Neuronal stem cell (in vitro differentiated cells): Measurements from ENCODE around the gene HNRNPA2B1.

Experiments
- DNase-seq: peaks from one replicate; pipeline ENCODE4 v3.0.0-alpha.2; 2013; ENCODE audit warnings: low spot score
- H2AFZ ChIP-seq: one replicate; pipeline ENCODE4 v1.6.1; 2013; ENCODE audit warnings: mild to moderate bottlenecking, low read length, inconsistent platforms
- H2AK5ac ChIP-seq: 2 replicates; pipeline ENCODE4 v1.6.1; 2013; ENCODE audit warnings: low read depth, mild to moderate bottlenecking, inconsistent platforms, low read length, moderate library complexity, mixed read lengths
- H2BK120ac ChIP-seq: 2 replicates; pipeline ENCODE4 v1.6.1; 2013; ENCODE audit warnings: low read depth, mild to moderate bottlenecking, inconsistent platforms, low read length, moderate library complexity, mixed read lengths
- H2BK12ac ChIP-seq: one replicate; pipeline ENCODE4 v1.6.1; 2013; ENCODE audit warnings: low read length, inconsistent platforms
- H2BK15ac ChIP-seq: 2 replicates; pipeline ENCODE4 v1.6.1; 2013; ENCODE audit warnings: mild to moderate bottlenecking, low read length, inconsistent platforms, mixed read lengths
- H2BK5ac ChIP-seq: one replicate; pipeline ENCODE4 v1.6.1; 2013; ENCODE audit warnings: inconsistent platforms, mild to moderate bottlenecking, low read length, moderate library complexity
- H3K14ac ChIP-seq: one replicate; pipeline ENCODE4 v1.6.1; 2013; ENCODE audit warnings: low read length, inconsistent platforms
- H3K18ac ChIP-seq: 2 replicates; pipeline ENCODE4 v1.6.1; 2013; ENCODE audit warnings: low read length, inconsistent platforms
- H3K23ac ChIP-seq: 2 replicates; pipeline ENCODE4 v1.6.1; 2013; ENCODE audit warnings: low read depth, mild to moderate bottlenecking, mixed read lengths, low read length, inconsistent platforms; ENCODE audit not compliant: poor library complexity
- H3K27ac ChIP-seq: replicated peaks from 3 replicates; pipeline ENCODE4 v1.5.1; 2013; ENCODE audit warnings: low read length, inconsistent platforms
- H3K27me3 ChIP-seq, 3 experiments: 2 replicates each; pipeline ENCODE4 v1.6.1; 2013; ENCODE audit warnings: low read length in 3 of 3, mild to moderate bottlenecking in 2 of 3, inconsistent platforms in 1 of 3, low read depth in 1 of 3, mixed read lengths in 1 of 3, moderate library complexity in 1 of 3; ENCODE audit not compliant: control insufficient read depth in 3 of 3, insufficient read depth in 3 of 3
- H3K36me3 ChIP-seq, 2 donors: replicated peaks in 1 of 2; 2 replicates each; pipeline ENCODE4 v1.6.1; 2013; ENCODE audit warnings: low read length in 2 of 2; ENCODE audit not compliant: control insufficient read depth in 2 of 2, insufficient read depth in 2 of 2
- H3K4ac ChIP-seq: 2 replicates; pipeline ENCODE4 v1.6.1; 2013; ENCODE audit warnings: inconsistent platforms, mild to moderate bottlenecking, low read length, moderate library complexity
- H3K4me1 ChIP-seq, 2 donors: 1 replicate in 1 of 2; 2 replicates in 1 of 2; pipeline ENCODE4 v1.6.1; 2013; ENCODE audit warnings: low read length in 2 of 2, low read depth in 1 of 2; ENCODE audit not compliant: control insufficient read depth in 2 of 2, insufficient read depth in 1 of 2
- H3K4me2 ChIP-seq: one replicate; pipeline ENCODE4 v1.6.1; 2013; ENCODE audit warnings: mild to moderate bottlenecking, low read length, inconsistent platforms; ENCODE audit not compliant: insufficient read depth, poor library complexity, severe bottlenecking
- H3K4me3 ChIP-seq, 2 donors: 2 replicates each; pipeline ENCODE4 v1.5.1; 2013; ENCODE audit warnings: low read length in 2 of 2, mild to moderate bottlenecking in 2 of 2, inconsistent platforms in 1 of 2, moderate library complexity in 1 of 2
- H3K79me1 ChIP-seq: one replicate; pipeline ENCODE4 v1.6.1; 2013; ENCODE audit warnings: low read depth, mild to moderate bottlenecking, inconsistent platforms, low read length, moderate library complexity
- H3K9ac ChIP-seq: one replicate; pipeline ENCODE4 v1.6.1; 2013; ENCODE audit warnings: mild to moderate bottlenecking, low read depth, low read length, inconsistent platforms; ENCODE audit not compliant: poor library complexity
- H3K9me3 ChIP-seq, 2 donors: replicated peaks in 1 of 2; 2 replicates each; pipeline versions ENCODE3 to v1.6.1; 2013; ENCODE audit warnings: low read length in 2 of 2, mild to moderate bottlenecking in 2 of 2, inconsistent platforms in 1 of 2, low read depth in 1 of 2, mixed read lengths in 1 of 2, moderate library complexity in 1 of 2; ENCODE audit not compliant: control insufficient read depth in 2 of 2, insufficient read depth in 1 of 2
- H4K8ac ChIP-seq: one replicate; pipeline ENCODE4 v1.6.1; 2013; ENCODE audit warnings: low read depth, mild to moderate bottlenecking, inconsistent platforms, low read length, moderate library complexity
- H4K91ac ChIP-seq: one replicate; pipeline ENCODE4 v1.6.1; 2013; ENCODE audit warnings: low read length, low read depth, mild to moderate bottlenecking, inconsistent platforms; ENCODE audit not compliant: poor library complexity
- WGBS, 2 donors: extraction: QIAGEN DNeasy Blood & Tissue Kit; methylation state at CpG; one replicate each; pipeline ENCODE4 v1.1.7; 2013; ENCODE audit warnings: missing lambda C conversion rate in 2 of 2, mixed read lengths in 1 of 2; ENCODE audit not compliant: insufficient read length in 2 of 2, insufficient replicate concordance in 1 of 2; ENCODE audit errors: extremely low coverage in 2 of 2; 5-methylcytosine and 5-hydroxymethylcytosine counted together

HNRNPA2B1 gene

DNA sequence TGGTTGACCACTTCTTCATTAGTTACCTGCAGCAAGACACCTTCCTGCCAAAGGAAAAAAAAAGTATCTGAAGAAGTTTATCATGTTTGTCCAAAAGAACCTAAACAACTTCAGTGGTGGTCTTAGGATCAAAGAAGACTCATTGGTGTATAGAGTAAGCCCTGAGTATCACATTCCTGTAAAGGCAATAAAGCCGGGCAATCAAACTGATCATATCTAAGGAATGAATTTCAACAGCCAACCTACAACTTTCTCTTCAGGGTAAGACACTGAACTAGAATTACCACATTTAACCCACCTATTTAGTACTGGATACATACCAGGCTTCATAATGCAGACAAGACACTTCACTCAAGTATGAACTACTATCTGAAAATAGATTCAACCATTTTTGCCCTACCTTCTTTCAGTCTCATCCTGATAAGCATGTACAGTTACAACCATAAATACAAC, 10.1 kb downstream of the HNRNPA2B1 start:
- no peak overlapping the region for H3K23ac ChIP-seq
- no peak for DNase-seq
- H3K36me3 ChIP-seq = peaks cover 27 to 88% of the 10 kb centered on the region in 2 donors
- peaks cover 3% of the 10 kb centered on the region for H3K79me1 ChIP-seq
- no peak overlapping the region for H2BK5ac ChIP-seq
- H2BK120ac ChIP-seq = no peak overlapping the region
- no peak overlapping the region for H3K14ac ChIP-seq
- no peak overlapping the region for H3K18ac ChIP-seq
- H2BK12ac ChIP-seq = no peak overlapping the region
- no peak overlapping the region for H4K91ac ChIP-seq
- H4K8ac ChIP-seq = no peak overlapping the region
- H3K27ac ChIP-seq = no peak overlapping the region
- no peaks in the 10 kb centered on the region for H3K9me3 ChIP-seq
- WGBS, 2 donors = no CpG with 5 or more reads among the region's 1 CpG
- H3K4me2 ChIP-seq = no peak overlapping the region
- H3K4me1 ChIP-seq = peaks cover 3% of the 10 kb centered on the region in 2 donors
- no peak overlapping the region for H3K9ac ChIP-seq
- H3K27me3 ChIP-seq = no peaks in the 10 kb centered on the region
- no peak overlapping the region for H2AK5ac ChIP-seq
- H3K4me3 ChIP-seq = no peak overlapping the region
- H2AFZ ChIP-seq = no peak overlapping the region
- H2BK15ac ChIP-seq = no peak overlapping the region
- H3K4ac ChIP-seq = no peak overlapping the region

DNA sequence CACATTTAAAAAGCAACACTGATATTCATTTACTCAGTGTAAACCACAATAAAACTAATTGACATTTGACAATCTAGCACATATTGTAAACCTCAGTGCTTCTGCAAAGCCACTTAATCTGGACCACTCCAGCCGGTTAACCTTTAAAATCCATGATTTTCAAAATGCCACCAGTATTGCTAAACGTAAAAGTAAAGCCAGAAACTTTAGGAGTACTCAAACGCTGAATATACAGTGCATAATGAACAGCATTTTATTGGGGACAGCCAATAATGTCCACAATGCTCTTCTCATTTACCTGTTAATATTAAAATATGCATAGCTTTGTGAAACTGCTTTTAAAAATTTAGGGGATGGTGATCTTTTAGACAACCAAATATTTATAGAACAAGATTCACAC, 10.8 kb downstream of the HNRNPA2B1 start:
- Histone ChIP-seq H2BK120ac (no peak overlapping the region), H3K27ac (no peak overlapping the region)
- WGBS, 2 donors = no CpG with 5 or more reads among the region's 3 CpGs

DNA sequence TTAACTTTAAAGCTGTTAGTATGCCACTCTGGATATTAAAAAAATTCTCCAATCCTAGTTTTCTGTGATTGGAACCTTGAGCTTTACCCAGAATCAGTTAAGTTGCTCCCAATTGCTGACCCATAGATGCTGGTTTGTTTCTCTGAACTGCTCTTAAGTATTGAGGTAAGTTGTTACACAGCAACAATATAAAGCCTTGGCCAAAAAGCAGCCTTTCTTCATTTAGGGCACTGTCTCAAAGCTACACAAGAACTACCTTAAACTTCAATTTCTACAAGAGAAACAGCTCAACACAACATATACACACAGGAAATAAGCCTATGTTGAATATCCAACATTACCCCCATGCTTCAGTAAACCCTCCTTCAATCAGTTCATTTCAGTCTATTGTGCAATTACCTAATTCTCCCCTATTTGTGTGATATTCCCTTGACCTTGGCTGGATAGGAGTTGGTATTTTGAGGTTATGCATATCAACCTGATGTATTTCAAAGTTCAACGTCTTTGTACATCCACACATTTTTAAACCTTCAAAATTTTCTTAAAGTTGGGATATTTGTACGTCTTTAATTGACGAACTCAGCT, 11.5 kb downstream of the HNRNPA2B1 start:
- H3K14ac ChIP-seq = no peak overlapping the region
- no peak overlapping the region for H3K18ac ChIP-seq
- no peak overlapping the region for H3K4ac ChIP-seq
- H2BK15ac ChIP-seq = no peak overlapping the region
- H3K79me1 ChIP-seq = no peaks in the 10 kb centered on the region
- H3K23ac ChIP-seq = no peak overlapping the region
- H3K27me3 ChIP-seq = no peaks in the 10 kb centered on the region
- H3K27ac ChIP-seq = no peak overlapping the region
- no CpG with 5 or more reads among the region's 3 CpGs for WGBS, 2 donors
- no peak overlapping the region for H2BK120ac ChIP-seq
- no peak overlapping the region for H3K4me3 ChIP-seq
- no peak overlapping the region for H3K4me2 ChIP-seq
- no peak overlapping the region for H4K91ac ChIP-seq
- no peaks in the 10 kb centered on the region for H3K9me3 ChIP-seq
- H3K36me3 ChIP-seq = peaks cover 20 to 74% of the 10 kb centered on the region in 2 donors
- no peak overlapping the region for H2AFZ ChIP-seq
- no peak overlapping the region for H4K8ac ChIP-seq
- no peak overlapping the region for H2BK5ac ChIP-seq
- no peak overlapping the region for H2BK12ac ChIP-seq
- DNase-seq = no peak
- no peaks in the 10 kb centered on the region for H3K4me1 ChIP-seq
- H2AK5ac ChIP-seq = no peak overlapping the region
- no peak overlapping the region for H3K9ac ChIP-seq

More for the DNA sequence above, 10.8 kb downstream of the HNRNPA2B1 start:
- no peak overlapping the region for H2BK12ac ChIP-seq
- H3K36me3 ChIP-seq = peaks cover 25 to 80% of the 10 kb centered on the region in 2 donors
- no peak overlapping the region for H3K4me3 ChIP-seq
- H3K4me2 ChIP-seq = no peak overlapping the region
- no peak overlapping the region for H4K91ac ChIP-seq
- no peak overlapping the region for H2AFZ ChIP-seq
- no peak overlapping the region for H3K4ac ChIP-seq
- no peaks in the 10 kb centered on the region for H3K27me3 ChIP-seq
- H4K8ac ChIP-seq = no peak overlapping the region
- no peak for DNase-seq
- H3K9me3 ChIP-seq = no peaks in the 10 kb centered on the region
- no peak overlapping the region for H2BK5ac ChIP-seq
- H3K14ac ChIP-seq = no peak overlapping the region
- H2AK5ac ChIP-seq = no peak overlapping the region
- peaks cover 0 to 2% of the 10 kb centered on the region in 2 donors for H3K4me1 ChIP-seq
- H3K9ac ChIP-seq = no peak overlapping the region
- peaks cover 3% of the 10 kb centered on the region for H3K79me1 ChIP-seq
- H3K23ac ChIP-seq = no peak overlapping the region
- H3K18ac ChIP-seq = no peak overlapping the region
- no peak overlapping the region for H2BK15ac ChIP-seq

DNA sequence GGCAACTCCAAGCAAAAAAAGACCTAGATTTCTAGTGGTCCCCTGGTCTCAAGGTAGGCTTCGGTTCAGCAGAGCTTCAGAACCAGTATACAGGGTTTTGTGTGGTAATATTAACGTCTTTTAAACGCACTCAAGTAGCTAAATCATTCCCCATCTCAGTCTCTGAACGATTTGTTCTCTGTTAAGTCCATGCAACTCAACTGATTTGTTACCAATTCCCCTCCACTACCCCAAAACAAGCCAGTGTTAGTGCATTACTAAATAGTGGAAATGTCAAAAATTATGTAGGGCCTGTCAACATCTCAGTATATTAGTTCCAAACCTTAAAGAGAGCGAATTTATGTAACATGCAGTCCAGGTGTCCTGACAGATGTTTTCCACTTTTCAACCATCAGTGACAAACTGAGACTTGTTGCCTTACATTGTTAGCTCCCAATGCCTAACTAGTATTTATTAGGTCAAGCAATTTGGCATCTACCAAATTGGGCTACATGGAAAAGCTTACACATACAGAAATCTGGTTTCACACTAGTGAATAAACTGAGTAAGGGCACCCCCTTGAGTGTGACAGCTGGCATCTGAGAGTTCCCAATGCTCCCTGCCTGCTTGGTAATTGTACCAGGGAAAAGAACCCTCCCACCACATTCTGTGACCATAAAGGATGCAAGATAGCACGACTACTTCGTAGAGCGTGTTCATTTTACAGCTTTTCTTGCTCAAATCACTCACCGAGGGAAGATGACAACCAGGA, 12.2 kb downstream of the HNRNPA2B1 start:
- no peak overlapping the region for H2BK120ac ChIP-seq
- H3K36me3 ChIP-seq = peaks cover 14 to 67% of the 10 kb centered on the region in 2 donors
- H2BK15ac ChIP-seq = no peak overlapping the region
- no peaks in the 10 kb centered on the region for H3K4me1 ChIP-seq
- no peak overlapping the region for H3K14ac ChIP-seq
- H3K23ac ChIP-seq = no peak overlapping the region
- H3K18ac ChIP-seq = no peak overlapping the region
- H4K91ac ChIP-seq = no peak overlapping the region
- H3K9me3 ChIP-seq = no peaks in the 10 kb centered on the region
- H2AK5ac ChIP-seq = no peak overlapping the region
- H3K27me3 ChIP-seq = no peaks in the 10 kb centered on the region
- H2BK5ac ChIP-seq = no peak overlapping the region
- H3K4me3 ChIP-seq = no peak overlapping the region
- H3K4me2 ChIP-seq = no peak overlapping the region
- no CpG with 5 or more reads among the region's 9 CpGs for WGBS, 2 donors
- H3K27ac ChIP-seq = peak overlapping the region; percentile 39
- no peak overlapping the region for H4K8ac ChIP-seq
- no peak overlapping the region for H2BK12ac ChIP-seq
- no peaks in the 10 kb centered on the region for H3K79me1 ChIP-seq
- H3K4ac ChIP-seq = no peak overlapping the region
- no peak for DNase-seq
- H2AFZ ChIP-seq = no peak overlapping the region
- no peak overlapping the region for H3K9ac ChIP-seq
